CD1c-positive myeloid dendritic cell (primary cell): Measurements from ENCODE around the gene MTFMT.
"Not testable (repeated sequence)": the region's sequence is repeated elsewhere in the genome, so short reads cannot be mapped to it uniquely, and the experiment has no call there.

ENCODE experiments used
- DNase-seq: peaks from one replicate; pipeline ENCODE4 v3.0.0-alpha.2; 2016; ENCODE audit errors: extremely low spot score

MTFMT gene

DNA sequence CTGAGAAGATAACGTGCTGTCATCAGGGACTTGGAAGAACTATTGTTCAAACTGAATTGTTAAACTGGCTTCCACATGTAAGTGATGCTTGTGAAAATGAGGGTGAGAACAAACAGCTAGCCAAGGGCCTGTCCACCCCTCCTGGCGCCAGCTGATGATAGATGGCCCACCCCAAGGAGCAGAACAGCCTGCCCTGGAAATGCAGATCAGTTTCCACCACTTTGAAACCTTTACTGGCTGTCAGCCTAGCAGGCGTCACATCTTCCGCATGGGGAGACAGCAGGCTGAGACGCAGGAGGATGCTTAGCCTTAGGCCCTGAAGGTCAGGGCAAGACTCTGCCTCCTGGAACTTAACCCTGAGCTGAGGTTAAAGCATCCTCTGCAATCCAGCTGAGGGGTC lies 9.4 kb upstream of the MTFMT start:
- no peak for DNase-seq

GRCh38 chr15:65038428-65038827 lies 9.0 kb upstream of the MTFMT start:
- no peak for DNase-seq

DNA sequence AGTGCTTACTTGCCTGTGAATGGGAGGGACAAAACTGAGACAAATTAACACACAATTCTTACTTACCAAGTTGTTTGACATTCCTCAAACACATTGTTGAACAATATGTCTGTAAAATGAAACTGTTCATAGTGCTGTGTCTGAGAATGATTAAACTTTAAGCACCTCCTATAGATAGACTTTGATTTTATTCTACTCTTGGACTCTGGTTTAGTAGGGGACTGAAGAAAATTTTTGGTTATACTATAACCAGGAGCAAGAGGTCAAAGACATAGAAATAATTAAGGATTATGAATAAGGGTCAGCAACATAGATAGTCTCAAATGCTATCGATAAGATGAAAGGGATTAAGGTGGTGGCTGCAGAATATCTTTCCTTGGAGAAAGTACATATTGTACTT lies 7.9 kb upstream of the MTFMT start:
- DNase-seq: no peak

DNA sequence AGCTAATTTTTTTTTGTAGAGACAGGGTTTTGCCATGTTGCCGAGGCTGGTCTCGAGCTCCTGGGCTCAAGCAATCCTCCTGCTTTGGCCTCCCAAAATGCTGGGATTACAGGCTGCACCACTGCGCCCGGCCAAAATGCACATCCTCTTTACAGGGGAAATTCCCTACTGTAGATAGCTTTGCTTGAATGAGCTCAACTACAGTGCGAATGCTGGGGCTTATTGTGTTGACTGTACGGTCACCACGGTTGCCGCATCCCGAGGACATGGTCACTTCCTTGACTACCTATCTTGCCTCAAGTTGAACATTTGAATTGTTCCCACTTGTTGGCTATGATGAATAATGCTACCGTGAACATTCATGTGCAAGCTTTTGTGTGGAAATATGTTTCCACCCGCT lies 5.3 kb upstream of the MTFMT start:
- DNase-seq: no peak

GRCh38 chr15:65033659-65034269 lies 4.3 kb upstream of the MTFMT start:
- peak; percentile 57 for DNase-seq

- peak; percentile 64 for DNase-seq
These were observed 3.5 kb upstream of the MTFMT start for GRCh38 chr15:65032801-65033537.

- no peak for DNase-seq
These were observed 333 bp upstream of the MTFMT start for GRCh38 chr15:65029736-65030208.

- peak; percentile 18 for DNase-seq
These were observed 1.1 kb downstream of the MTFMT start for GRCh38 chr15:65028338-65028737.

DNA sequence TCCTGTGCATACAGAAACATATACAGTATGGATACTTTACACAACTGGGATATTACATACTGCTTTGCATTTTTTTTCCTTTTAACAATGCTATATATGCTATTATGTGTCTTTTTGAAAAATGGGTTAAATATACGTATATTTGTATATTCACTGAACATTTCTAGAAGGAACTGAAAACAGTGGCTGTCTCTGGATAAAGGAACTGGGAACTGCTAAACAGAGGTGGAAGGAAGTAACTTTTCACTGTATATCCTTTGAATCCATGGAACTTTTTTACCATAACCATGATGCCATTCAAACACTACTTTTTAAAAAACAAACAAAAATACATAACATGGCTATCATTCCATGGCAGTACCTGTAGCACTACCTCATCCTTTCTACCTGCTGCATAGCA lies 1.8 kb downstream of the MTFMT start:
- DNase-seq: peak; percentile 68

GRCh38 chr15:65026756-65027155 lies 2.7 kb downstream of the MTFMT start:
- DNase-seq: no peak

- DNase-seq: no peak
These were observed 8.0 kb downstream of the MTFMT start for GRCh38 chr15:65021488-65021887.

- DNase-seq: no peak
These were observed 9.0 kb downstream of the MTFMT start for GRCh38 chr15:65020419-65020818.

GRCh38 chr15:65011198-65011597 lies 18.2 kb downstream of the MTFMT start:
- DNase-seq: not testable (repeated sequence)

GRCh38 chr15:65008983-65009382 lies 20.5 kb downstream of the MTFMT start:
- DNase-seq: peak; percentile 33

- no peak for DNase-seq
These were observed 22.6 kb downstream of the MTFMT start for GRCh38 chr15:65006876-65007275.

DNA sequence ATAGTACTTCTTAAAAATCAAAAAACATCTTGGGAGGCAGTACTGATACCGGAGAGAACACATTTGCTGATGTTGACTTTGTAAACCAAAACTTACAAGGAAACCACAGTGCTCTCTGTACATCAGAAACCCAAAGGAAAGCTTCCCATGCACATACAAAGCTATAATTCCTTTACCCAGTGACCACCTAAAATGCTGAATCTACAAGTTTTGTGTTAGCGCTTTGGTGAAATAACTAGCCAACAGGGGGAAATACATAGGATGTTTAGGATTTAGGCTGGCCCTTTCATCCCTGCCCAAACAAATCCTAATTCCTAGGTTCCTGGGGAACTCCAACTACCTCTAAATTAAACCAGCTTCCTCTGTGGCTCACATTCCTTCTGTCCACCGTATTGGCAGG lies 24.4 kb downstream of the MTFMT start:
- DNase-seq: no peak

- DNase-seq: no peak
These were observed 31.6 kb downstream of the MTFMT start for GRCh38 chr15:64997745-64998375.

DNA sequence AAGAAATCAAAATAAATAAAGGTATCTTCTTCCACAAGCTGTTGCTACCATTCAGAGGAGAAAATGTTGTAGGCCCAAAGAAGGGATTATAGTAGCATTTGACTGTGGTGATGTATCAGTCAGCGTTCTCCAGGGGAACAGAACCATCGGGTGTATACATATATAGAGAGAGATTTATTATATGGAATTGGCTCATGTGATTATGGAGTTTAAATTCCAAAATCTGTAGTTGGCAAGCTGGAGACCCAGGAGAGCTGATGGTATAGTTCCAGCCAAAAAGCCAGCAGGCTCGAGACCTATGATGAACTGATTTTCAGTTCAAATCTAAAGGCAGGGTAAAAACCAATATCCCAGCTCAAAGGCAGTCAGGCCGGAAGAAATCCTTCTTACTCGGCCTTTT lies 32.4 kb downstream of the MTFMT start:
- DNase-seq: no peak

DNA sequence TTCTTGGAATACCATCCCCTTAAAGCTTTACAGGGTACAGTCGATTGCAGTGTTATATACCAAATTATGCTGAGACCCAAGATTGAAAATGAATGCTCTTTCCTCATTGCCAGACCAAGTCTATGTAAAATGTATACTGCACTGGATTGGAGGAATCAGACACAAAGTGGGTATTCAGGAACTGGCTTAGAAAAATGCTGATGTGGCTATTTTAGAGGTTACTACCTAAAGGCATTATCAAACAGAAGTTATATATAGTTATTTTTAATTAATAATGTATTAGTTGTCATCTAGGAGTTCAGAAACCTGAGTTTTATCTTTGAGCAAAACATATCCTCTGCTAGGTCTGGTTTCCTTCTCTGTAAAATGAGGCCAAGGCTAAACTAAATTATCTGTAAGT lies 36.1 kb downstream of the MTFMT start:
- DNase-seq: no peak

DNA sequence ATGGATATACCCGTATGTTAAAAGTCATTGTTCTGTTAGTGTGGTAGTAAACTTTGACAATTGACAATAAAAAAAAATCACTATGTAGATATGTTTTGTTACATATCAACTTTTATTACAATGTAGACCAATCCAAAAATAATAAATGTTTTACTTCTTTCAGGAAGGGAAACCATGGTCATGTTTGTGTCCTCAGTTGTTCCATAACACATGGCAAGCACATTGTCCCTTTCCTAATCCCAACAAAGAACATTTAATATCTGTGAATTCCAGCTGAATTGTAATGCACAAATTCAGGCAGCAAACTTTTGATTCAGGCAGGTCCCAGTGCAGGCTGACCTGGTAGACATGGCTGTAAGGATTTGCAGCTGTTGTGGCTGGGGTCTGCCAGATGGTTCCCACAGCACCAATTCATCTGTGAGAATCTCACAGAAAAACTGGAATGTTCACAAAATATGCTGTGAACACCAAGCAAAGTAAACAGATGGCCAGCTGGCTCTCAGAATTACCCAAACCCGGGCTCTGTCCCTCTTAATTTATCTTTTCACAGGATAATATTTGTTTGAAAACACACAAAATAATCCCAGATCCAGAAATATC lies 37.8 kb downstream of the MTFMT start:
- DNase-seq: no peak

DNA sequence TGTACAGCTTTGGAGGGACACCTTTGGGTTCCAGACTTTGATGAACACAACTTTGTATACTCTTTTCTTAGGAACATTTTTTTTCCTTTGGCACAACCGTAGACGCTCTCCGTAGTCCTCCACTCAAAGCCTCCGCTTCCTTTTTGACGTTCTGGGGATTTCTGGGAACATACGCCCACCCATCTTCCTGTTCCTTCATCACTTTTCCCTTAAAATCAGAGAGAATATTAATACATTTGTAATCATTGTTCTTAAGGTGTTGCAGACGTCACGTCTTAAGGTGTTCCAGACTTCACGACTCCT lies 39.3 kb downstream of the MTFMT start:
- DNase-seq: no peak

DNA sequence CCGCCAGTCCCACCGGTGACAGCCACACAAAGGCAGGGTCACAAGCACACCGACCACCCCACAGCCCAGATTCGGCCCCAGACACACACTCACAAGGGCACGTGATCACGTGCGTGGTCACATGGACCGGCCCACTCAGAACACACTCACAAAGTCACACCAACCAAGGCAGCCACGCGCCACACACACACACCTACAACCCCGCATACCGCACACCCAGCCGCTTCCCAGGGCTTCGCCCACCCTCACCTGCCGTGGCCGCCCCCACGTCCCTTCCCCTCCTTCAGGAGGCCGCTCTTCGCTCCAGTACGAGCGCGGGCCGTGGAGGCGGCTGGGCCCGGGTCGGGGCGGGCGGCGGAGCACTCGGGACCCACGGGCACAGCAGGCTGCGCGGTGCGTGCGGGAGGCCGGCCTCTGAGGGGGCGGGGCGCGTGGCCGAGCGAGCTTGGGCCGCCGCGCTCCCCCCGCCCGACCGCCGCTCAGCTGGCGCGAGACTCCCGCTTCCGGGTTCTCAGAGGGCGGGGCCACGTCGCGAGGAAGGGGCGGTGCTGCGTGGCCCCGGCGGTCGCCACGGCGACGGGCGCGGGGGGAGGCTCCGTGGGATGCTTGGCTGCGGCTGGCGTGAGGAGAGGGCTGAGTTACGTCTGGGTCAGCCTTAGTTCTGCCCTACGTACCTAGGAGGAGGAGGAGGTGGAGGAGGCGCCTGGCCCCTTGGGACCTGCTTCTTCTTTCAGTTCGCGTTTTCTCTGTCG lies 39.8 kb downstream of the MTFMT start, which contains the start of gene SPG21:
Gene SPG21 (minus strand): TSS at position 499 of the 752 bp plus-strand sequence. CDS start 6,345 bp downstream, outside the sequence.
- DNase-seq: peak; percentile 98
